DND-41 (cell line): ENCODE results near the gene HHIP.

ENCODE experiments used
- CTCF ChIP-seq: IDR thresholded peaks from 2 replicates; pipeline ENCODE4 v1.5.1; 2012; ENCODE audit warnings: borderline replicate concordance, low read length, moderate library complexity, mild to moderate bottlenecking; ENCODE audit not compliant: poor library complexity, severe bottlenecking; ENCODE audit errors: extremely low read depth
- EZH2 ChIP-seq: IDR thresholded peaks from 3 replicates; pipeline ENCODE4 v1.6.1; 2012; ENCODE audit warnings: borderline replicate concordance, low read depth, mild to moderate bottlenecking, moderate library complexity, low read length, inconsistent platforms; ENCODE audit not compliant: severe bottlenecking

GRCh38 chr4:144739511-144740033 is 93.6 kb downstream of the HHIP start:
- TF ChIP-seq CTCF (no peak), EZH2 (no peak)
